K562 (cell line): ENCODE measurements around the gene CCDC27. TPM values are rescaled to one million over a fixed set of nuclear protein-coding genes. Genes with fewer than 3 reads are reported as not detected.
A peak's percentile ranks its signal among the peaks of the same experiment; 100 is the strongest.

Experiments
- ARID3A ChIP-seq: IDR thresholded peaks from 2 replicates; pipeline ENCODE4 v1.6.1; 2012; ENCODE audit warnings: low read depth, low read length, improper control_type of control experiment, borderline replicate concordance
- CTCF ChIP-seq, 3 experiments: IDR thresholded peaks in 2 of 3; conservative IDR thresholded peaks in 1 of 3; 2 replicates each; pipeline ENCODE4 v1.5.1; 2011 to 2012; ENCODE audit warnings: low read length in 3 of 3, mild to moderate bottlenecking in 3 of 3, control low read depth in 2 of 3, improper control_type of control experiment in 1 of 3, inconsistent platforms in 1 of 3, low read depth in 1 of 3, mixed read lengths in 1 of 3, moderate library complexity in 1 of 3; ENCODE audit not compliant: insufficient read depth in 2 of 3
- E2F3 ChIP-seq: fragments of 250-450 bp; sonication (Bioruptor Pico); IDR thresholded peaks from 2 replicates; pipeline ENCODE4 v1.4.0; 2020; ENCODE audit warnings: mild to moderate bottlenecking
- HDAC1 ChIP-seq, 2 experiments: fragments of 450-650 bp; IDR thresholded peaks; 2 replicates each; pipeline ENCODE4 v1.6.1; 2016 to 2017; ENCODE audit warnings: inconsistent platforms in 1 of 2, mild to moderate bottlenecking in 1 of 2, moderate library complexity in 1 of 2
- LARP7 ChIP-seq: fragments of 450-650 bp; IDR thresholded peaks from 2 replicates; pipeline ENCODE4 v1.6.1; 2016
- MAZ ChIP-seq, 2 experiments: fragments of 450-650 bp in 1 of 2; sonication (generic) in 1 of 2; formaldehyde crosslinking; IDR thresholded peaks in 1 of 2; conservative IDR thresholded peaks in 1 of 2; 2 replicates each; pipeline versions ENCODE4 v1.4.0 to v1.5.0; 2020; ENCODE audit warnings: mild to moderate bottlenecking in 1 of 2, missing genetic modification reagents in 1 of 2
- NCOA4 ChIP-seq: fragments of 450-650 bp; IDR thresholded peaks from 2 replicates; pipeline ENCODE4 v1.6.1; 2018; ENCODE audit warnings: mild to moderate bottlenecking; ENCODE audit not compliant: partially characterized antibody
- NR2C2 ChIP-seq, 2 experiments: fragments of 200-800 bp in 1 of 2; sonication (Bioruptor generic) in 1 of 2; sonication (generic) in 1 of 2; formaldehyde crosslinking in 1 of 2; IDR thresholded peaks; 2 replicates each; pipeline versions ENCODE4 v1.6.1 to v1.8.0; 2016 to 2022; ENCODE audit warnings: mild to moderate bottlenecking in 1 of 2, missing compliant biosample characterization in 1 of 2, missing genetic modification characterization in 1 of 2, missing genetic modification reagents in 1 of 2
- RCOR1 ChIP-seq, 2 experiments: IDR thresholded peaks; 2 replicates each; pipeline ENCODE4 v1.6.1; 2012; ENCODE audit warnings: low read depth in 2 of 2, low read length in 2 of 2, borderline replicate concordance in 1 of 2, improper control_type of control experiment in 1 of 2
- SAFB ChIP-seq: fragments of 200-400 bp; formaldehyde crosslinking; IDR thresholded peaks from 2 replicates; pipeline ENCODE4 v1.6.1; 2017; ENCODE audit warnings: low read depth, low read length, borderline replicate concordance
- TCF3 ChIP-seq: sonication (generic); formaldehyde crosslinking; IDR thresholded peaks from 2 replicates; pipeline ENCODE4 v1.4.0; 2020; ENCODE audit warnings: mild to moderate bottlenecking, missing genetic modification reagents
- ZBTB7A ChIP-seq: IDR thresholded peaks from 2 replicates; pipeline ENCODE4 v1.6.1; 2011; ENCODE audit warnings: low read depth, mild to moderate bottlenecking, low read length, moderate library complexity, borderline replicate concordance; ENCODE audit not compliant: control insufficient read depth
- ZKSCAN3 ChIP-seq: fragments of 250-450 bp; sonication (Bioruptor Pico); IDR thresholded peaks from 2 replicates; pipeline ENCODE4 v1.4.0; 2020
- polyA plus RNA-seq, 8 experiments: library from polyadenylated mRNA; depleted of rRNA in 4 of 8; stranded (reverse) in 5 of 8; unstranded in 3 of 8; fragments of >200 nt; fragmentation: Nextera tagmentation in 2 of 8; fragmentation: Illumina TruSeq in 1 of 8; extraction: Ambion mirVana in 2 of 8; extraction: Trizol in 1 of 8; gene quantifications; 2 replicates each; pipeline versions ENCODE4 v1.2.1 to v1.2.3, GENCODE V29; 2011 to 2014; ENCODE audit warnings: inconsistent platforms in 1 of 8, missing spikeins in 1 of 8
- total RNA-seq, 7 experiments: library from RNA; depleted of rRNA in 6 of 7; stranded (reverse); fragments of >200 nt in 6 of 7; fragmentation: Illumina TruSeq in 2 of 7; extraction: Trizol in 2 of 7; gene quantifications; 2 replicates each; pipeline versions ENCODE4 v1.2.1 to v1.2.3, GENCODE V29; 2011 to 2021; ENCODE audit warnings: low replicate concordance in 1 of 7
- TF ChIP-seq, protein P1 (sequence below): fragments of 250-450 bp; sonication (Bioruptor Pico); IDR thresholded peaks from 2 replicates; pipeline ENCODE4 v1.4.0; 2020; ENCODE audit warnings: mild to moderate bottlenecking
- TF ChIP-seq, protein P2 (sequence below): fragments of 450-650 bp; formaldehyde crosslinking; IDR thresholded peaks from 2 replicates; pipeline ENCODE4 v1.4.0; 2020; ENCODE audit warnings: mild to moderate bottlenecking, moderate library complexity
- TF ChIP-seq, protein P3 (sequence below): fragments of 450-650 bp; IDR thresholded peaks from one replicate; pipeline ENCODE4 v1.6.1; 2018; ENCODE audit warnings: mild to moderate bottlenecking, moderate library complexity; ENCODE audit not compliant: partially characterized antibody
- TF ChIP-seq, protein P4 (sequence below): fragments of 250-450 bp; sonication (Bioruptor Pico); IDR thresholded peaks from 2 replicates; pipeline ENCODE4 v1.9.0; 2021; ENCODE audit warnings: mild to moderate bottlenecking

Gene CCDC27
- total and polyA plus RNA-seq, 9 of the 15 experiments (the other 6 are each of a cell fraction or from before 2014, with no cell fraction given), result 0.01 to 0.04 TPM; not detected in 7

DNA sequence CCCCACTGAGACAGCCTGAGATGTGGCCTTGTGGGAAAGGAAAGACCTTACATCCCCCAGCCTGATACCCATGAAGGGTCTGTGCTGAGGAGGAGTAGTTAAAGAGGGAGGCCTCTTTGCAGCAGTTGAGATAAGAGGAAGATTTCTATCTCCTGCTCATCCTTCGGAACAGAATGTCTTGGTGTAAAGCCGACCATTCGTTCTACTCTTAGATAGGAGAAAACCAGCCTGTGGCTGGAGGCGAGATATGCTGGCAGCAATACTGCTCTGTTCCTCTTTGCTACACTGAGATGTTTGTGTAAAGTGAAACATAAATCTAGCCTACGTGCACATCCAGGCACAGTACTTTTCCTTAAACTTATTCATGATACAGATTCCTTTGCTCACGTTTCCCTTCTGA lies 1.5 kb upstream of the CCDC27 start (continued):
- TF ChIP-seq HDAC1 (IDR thresholded peaks at IDR 0.05) (no peak), SAFB (no peak), ZBTB7A (no peak), NR2C2 (CRISPR knock-in tag; IDR thresholded peaks at IDR 0.05) (no peak), NR2C2 (tag; IDR thresholded peaks at IDR 0.05) (no peak), ZKSCAN3 (CRISPR knock-in tag) (no peak), RCOR1 (IDR thresholded peaks at IDR 0.05; ENCODE audit: borderline replicate concordance in 1 of 2, low read depth in 2 of 2, low read length in 2 of 2) (peak in 1 of 2 experiments; percentile 47; a peak in 1 of 4 replicates), TCF3 (CRISPR knock-in tag) (no peak), E2F3 (CRISPR knock-in tag) (no peak), ARID3A (no peak), CTCF (IDR thresholded peaks at IDR 0.05 in 2 of 3, conservative IDR thresholded peaks at IDR 0.05 in 1 of 3; ENCODE audit: insufficient read depth in 2 of 3, low read depth in 1 of 3, low read length in 3 of 3) (no peak), NCOA4 (no peak), MAZ (CRISPR knock-in tag; conservative IDR thresholded peaks at IDR 0.05 in 1 of 2, IDR thresholded peaks at IDR 0.05 in 1 of 2) (no peak), LARP7 (no peak)
- TF ChIP-seq, protein P1, sequence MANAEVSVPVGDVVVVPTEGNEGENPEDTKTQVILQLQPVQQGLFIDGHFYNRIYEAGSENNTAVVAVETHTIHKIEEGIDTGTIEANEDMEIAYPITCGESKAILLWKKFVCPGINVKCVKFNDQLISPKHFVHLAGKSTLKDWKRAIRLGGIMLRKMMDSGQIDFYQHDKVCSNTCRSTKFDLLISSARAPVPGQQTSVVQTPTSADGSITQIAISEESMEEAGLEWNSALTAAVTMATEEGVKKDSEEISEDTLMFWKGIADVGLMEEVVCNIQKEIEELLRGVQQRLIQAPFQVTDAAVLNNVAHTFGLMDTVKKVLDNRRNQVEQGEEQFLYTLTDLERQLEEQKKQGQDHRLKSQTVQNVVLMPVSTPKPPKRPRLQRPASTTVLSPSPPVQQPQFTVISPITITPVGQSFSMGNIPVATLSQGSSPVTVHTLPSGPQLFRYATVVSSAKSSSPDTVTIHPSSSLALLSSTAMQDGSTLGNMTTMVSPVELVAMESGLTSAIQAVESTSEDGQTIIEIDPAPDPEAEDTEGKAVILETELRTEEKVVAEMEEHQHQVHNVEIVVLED (CRISPR knock-in tag), result no peak
- TF ChIP-seq, protein P2, sequence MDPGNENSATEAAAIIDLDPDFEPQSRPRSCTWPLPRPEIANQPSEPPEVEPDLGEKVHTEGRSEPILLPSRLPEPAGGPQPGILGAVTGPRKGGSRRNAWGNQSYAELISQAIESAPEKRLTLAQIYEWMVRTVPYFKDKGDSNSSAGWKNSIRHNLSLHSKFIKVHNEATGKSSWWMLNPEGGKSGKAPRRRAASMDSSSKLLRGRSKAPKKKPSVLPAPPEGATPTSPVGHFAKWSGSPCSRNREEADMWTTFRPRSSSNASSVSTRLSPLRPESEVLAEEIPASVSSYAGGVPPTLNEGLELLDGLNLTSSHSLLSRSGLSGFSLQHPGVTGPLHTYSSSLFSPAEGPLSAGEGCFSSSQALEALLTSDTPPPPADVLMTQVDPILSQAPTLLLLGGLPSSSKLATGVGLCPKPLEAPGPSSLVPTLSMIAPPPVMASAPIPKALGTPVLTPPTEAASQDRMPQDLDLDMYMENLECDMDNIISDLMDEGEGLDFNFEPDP (CRISPR knock-in tag), result no peak
- TF ChIP-seq, protein P3, sequence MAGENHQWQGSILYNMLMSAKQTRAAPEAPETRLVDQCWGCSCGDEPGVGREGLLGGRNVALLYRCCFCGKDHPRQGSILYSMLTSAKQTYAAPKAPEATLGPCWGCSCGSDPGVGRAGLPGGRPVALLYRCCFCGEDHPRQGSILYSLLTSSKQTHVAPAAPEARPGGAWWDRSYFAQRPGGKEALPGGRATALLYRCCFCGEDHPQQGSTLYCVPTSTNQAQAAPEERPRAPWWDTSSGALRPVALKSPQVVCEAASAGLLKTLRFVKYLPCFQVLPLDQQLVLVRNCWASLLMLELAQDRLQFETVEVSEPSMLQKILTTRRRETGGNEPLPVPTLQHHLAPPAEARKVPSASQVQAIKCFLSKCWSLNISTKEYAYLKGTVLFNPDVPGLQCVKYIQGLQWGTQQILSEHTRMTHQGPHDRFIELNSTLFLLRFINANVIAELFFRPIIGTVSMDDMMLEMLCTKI, result no peak
- TF ChIP-seq, protein P4, sequence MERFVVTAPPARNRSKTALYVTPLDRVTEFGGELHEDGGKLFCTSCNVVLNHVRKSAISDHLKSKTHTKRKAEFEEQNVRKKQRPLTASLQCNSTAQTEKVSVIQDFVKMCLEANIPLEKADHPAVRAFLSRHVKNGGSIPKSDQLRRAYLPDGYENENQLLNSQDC (CRISPR knock-in tag), result no peak
